ENCODE results near the gene LCMT1. TPM values are rescaled to one million over a fixed set of nuclear protein-coding genes. Genes with fewer than 3 reads are reported as not detected.

Gene LCMT1
- total and polyA plus RNA-seq, 2 of the 13 experiments (the other 11 are each of a cell fraction or from before 2014, with no cell fraction given): 41.2 to 48.7 TPM

- Histone ChIP-seq H3K27ac (ENCODE audit: extremely low read length, insufficient read depth, low read length) (no peak overlapping the region), H3K9ac (ENCODE audit: insufficient read depth, low read depth, low read length) (no peak overlapping the region), H3K79me2 (ENCODE audit: insufficient read depth, low read length) (no peaks in the 10 kb centered on the region), H4K20me1 (ENCODE audit: insufficient read depth, low read length) (no peaks in the 10 kb centered on the region), H3K27me3 (ENCODE audit: control insufficient read depth in 1 of 2, insufficient read depth in 2 of 2, low read length in 2 of 2) (peaks cover 2 to 30% of the 10 kb centered on the region in 2 experiments; a peak in 4 of 5 replicates), H2AFZ (ENCODE audit: low read length) (no peak overlapping the region), H3K36me3 (replicated peaks in 1 of 2; ENCODE audit: control insufficient read depth in 1 of 2, insufficient read depth in 2 of 2, low read length in 2 of 2) (no peaks in the 10 kb centered on the region), H3K4me3 (replicated peaks in 1 of 3; ENCODE audit: insufficient read depth in 1 of 3, low read depth in 2 of 3, low read length in 3 of 3) (no peak overlapping the region), H3K9me3 (ENCODE audit: low read length) (no peaks in the 10 kb centered on the region), H3K4me1 (ENCODE audit: insufficient read depth, low read length) (no peaks in the 10 kb centered on the region), H3K4me2 (ENCODE audit: low read depth, low read length) (no peak overlapping the region)
- WGBS (ENCODE audit: low lambda C conversion rate): 32% methylated on average over 5 of the region's 5 CpGs
- DNase-seq (ENCODE audit: low spot score): no peak
- ChIA-PET CTCF (ENCODE audit: low intra/inter-chr PET ratio, low total read pairs) (no interaction called here), POLR2A (no interaction called here)
- no peak for ATAC-seq
- BruUV-seq (replicated peaks): no TSS peak
- in situ Hi-C loops (cut with HindIII; ENCODE audit: extremely low pct_ligation_motif_present, low pct_unique_long_range_greater_than_20kb) (no loop called here), intact Hi-C loops (cut with micrococcal nuclease; ENCODE audit: unreplicated experiment) (no loop called here)
- no peak for FAIRE-seq
- no peak for TF ChIP-seq NBN (conservative IDR thresholded peaks at IDR 0.05)
- no peak for TF ChIP-seq FIP1L1 (IDR thresholded peaks at IDR 0.05; ENCODE audit: borderline replicate concordance, insufficient read depth, low read depth, low read length)
- TF ChIP-seq HIVEP1 (CRISPR knock-in tag; IDR thresholded peaks at IDR 0.05): no peak
- no peak for TF ChIP-seq SKIL (CRISPR knock-in tag; IDR thresholded peaks at IDR 0.05; ENCODE audit: borderline replicate concordance)
- TF ChIP-seq ZC3H4 (CRISPR knock-in tag; IDR thresholded peaks at IDR 0.05; ENCODE audit: borderline replicate concordance): no peak
- TF ChIP-seq ZNF780A (CRISPR knock-in tag; IDR thresholded peaks at IDR 0.05): no peak
- no peak for TF ChIP-seq CSRNP1 (CRISPR knock-in tag; IDR thresholded peaks at IDR 0.05)
- no peak for TF ChIP-seq ISX (CRISPR knock-in tag; conservative IDR thresholded peaks at IDR 0.05)
- no peak for TF ChIP-seq PCBP1 (IDR thresholded peaks at IDR 0.05; ENCODE audit: borderline replicate concordance, low read depth, low read length)
- TF ChIP-seq NFE2L1 (CRISPR knock-in tag; IDR thresholded peaks at IDR 0.05; ENCODE audit: borderline replicate concordance): no peak
- no peak for TF ChIP-seq ZBTB20 (CRISPR knock-in tag; IDR thresholded peaks at IDR 0.05; ENCODE audit: borderline replicate concordance, low read depth)
- no peak for TF ChIP-seq ZNF598 (CRISPR knock-in tag; IDR thresholded peaks at IDR 0.05; ENCODE audit: borderline replicate concordance)
- no peak for TF ChIP-seq HINFP (CRISPR knock-in tag; IDR thresholded peaks at IDR 0.05; ENCODE audit: low read depth)
These were observed 14.1 kb upstream of the LCMT1 start for GRCh38 chr16:25097276-25097975.
